Measurements from ENCODE around the gene OGDH. TPM values are rescaled to one million over a fixed set of nuclear protein-coding genes. Genes with fewer than 3 reads are reported as not detected.

OGDH gene
- total RNA-seq, 4 donors from 2014 or later, result 98.6 to 146 (median 127) TPM

DNA sequence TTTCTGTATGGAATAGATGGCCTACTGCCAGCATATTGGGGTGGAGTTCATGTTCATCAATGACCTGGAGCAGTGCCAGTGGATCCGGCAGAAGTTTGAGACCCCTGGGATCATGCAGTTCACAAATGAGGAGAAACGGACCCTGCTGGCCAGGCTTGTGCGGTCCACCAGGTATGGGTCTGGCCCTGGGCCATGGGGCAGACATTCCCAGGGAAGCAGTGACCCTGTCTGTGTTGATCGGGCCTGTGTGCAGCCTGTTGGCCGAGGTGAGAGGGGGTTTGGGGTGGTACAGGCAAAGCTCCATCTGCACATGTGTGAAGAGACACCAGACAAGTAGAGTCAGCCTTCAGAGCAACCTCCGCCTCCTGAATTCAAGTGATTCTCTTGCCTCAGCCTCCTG, 67.3 kb downstream of the OGDH start:
- peak in 1 of 2 donors; percentile 66 for DNase-seq (ENCODE audit: low spot score in 2 of 2)
- Histone ChIP-seq H3K27me3 (no peaks in the 10 kb centered on the region), H3K27ac (no peak overlapping the region), H3K4me3 (no peak overlapping the region), H3K9me3 (no peaks in the 10 kb centered on the region), H3K36me3 (peaks cover 48% of the 10 kb centered on the region), H3K4me1 (peaks cover 10% of the 10 kb centered on the region)
- 93% methylated on average over 4 of the region's 6 CpGs for WGBS
- no peak for TF ChIP-seq POLR2A (IDR thresholded peaks at IDR 0.05)
- no peak for TF ChIP-seq POLR2AphosphoS5 (IDR thresholded peaks at IDR 0.05)
- TF ChIP-seq EP300 (IDR thresholded peaks at IDR 0.05), result no peak
- TF ChIP-seq, protein P1, sequence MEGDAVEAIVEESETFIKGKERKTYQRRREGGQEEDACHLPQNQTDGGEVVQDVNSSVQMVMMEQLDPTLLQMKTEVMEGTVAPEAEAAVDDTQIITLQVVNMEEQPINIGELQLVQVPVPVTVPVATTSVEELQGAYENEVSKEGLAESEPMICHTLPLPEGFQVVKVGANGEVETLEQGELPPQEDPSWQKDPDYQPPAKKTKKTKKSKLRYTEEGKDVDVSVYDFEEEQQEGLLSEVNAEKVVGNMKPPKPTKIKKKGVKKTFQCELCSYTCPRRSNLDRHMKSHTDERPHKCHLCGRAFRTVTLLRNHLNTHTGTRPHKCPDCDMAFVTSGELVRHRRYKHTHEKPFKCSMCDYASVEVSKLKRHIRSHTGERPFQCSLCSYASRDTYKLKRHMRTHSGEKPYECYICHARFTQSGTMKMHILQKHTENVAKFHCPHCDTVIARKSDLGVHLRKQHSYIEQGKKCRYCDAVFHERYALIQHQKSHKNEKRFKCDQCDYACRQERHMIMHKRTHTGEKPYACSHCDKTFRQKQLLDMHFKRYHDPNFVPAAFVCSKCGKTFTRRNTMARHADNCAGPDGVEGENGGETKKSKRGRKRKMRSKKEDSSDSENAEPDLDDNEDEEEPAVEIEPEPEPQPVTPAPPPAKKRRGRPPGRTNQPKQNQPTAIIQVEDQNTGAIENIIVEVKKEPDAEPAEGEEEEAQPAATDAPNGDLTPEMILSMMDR (IDR thresholded peaks at IDR 0.05), result no peak

DNA sequence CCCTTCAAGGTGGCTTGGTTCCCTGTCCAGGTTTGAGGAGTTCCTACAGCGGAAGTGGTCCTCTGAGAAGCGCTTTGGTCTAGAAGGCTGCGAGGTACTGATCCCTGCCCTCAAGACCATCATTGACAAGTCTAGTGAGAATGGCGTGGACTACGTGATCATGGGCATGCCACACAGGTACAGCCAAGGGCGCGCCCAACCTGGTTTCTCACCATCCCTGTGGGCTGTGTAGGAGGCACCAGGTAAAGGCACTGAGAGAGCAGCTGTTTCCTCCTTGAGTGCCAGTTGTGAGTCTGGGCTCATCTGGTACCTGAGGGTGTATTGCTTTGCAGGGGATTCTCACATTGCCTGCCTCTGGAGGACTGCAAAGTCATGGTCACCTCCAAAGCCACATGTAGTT, 68.0 kb downstream of the OGDH start:
- H3K9me3 ChIP-seq, result no peaks in the 10 kb centered on the region
- H3K4me1 ChIP-seq, result peaks cover 16% of the 10 kb centered on the region
- H3K27me3 ChIP-seq, result no peaks in the 10 kb centered on the region
- WGBS, result 98% methylated on average over 7 of the region's 7 CpGs
- DNase-seq (ENCODE audit: low spot score in 2 of 2), result peak in 1 of 2 donors; percentile 55
- H3K36me3 ChIP-seq, result peaks cover 49% of the 10 kb centered on the region
- H3K27ac ChIP-seq, result no peak overlapping the region
- no peak for TF ChIP-seq EP300 (IDR thresholded peaks at IDR 0.05)
- TF ChIP-seq, protein P1 (IDR thresholded peaks at IDR 0.05), result no peak
- TF ChIP-seq POLR2A (IDR thresholded peaks at IDR 0.05), result no peak
- no peak overlapping the region for H3K4me3 ChIP-seq

DNA sequence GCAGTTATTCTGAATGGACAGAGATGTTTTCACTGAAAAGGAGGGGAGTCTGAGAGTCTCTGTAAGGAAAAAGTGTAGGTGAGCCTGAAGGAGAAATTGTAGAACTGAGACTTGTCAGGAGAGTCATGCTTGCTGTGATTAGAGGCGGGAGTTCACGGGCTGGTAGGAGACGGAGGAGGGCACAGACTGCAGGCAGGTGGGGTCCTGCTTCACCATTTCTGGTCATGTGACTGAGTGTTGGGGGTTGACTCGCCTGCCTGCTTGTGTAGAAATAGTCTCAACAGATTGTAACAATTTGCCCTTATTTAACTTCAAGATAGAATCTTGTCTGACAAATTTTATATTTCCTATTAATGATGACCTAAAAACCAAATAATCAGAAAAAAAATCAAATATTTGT, 70.3 kb downstream of the OGDH start:
- TF ChIP-seq POLR2A (IDR thresholded peaks at IDR 0.05) (no peak), EP300 (IDR thresholded peaks at IDR 0.05) (no peak), POLR2AphosphoS5 (IDR thresholded peaks at IDR 0.05) (no peak)
- TF ChIP-seq, protein P1 (IDR thresholded peaks at IDR 0.05), result no peak
- no peak overlapping the region for H3K27ac ChIP-seq
- H3K36me3 ChIP-seq, result peaks cover 62% of the 10 kb centered on the region
- no peaks in the 10 kb centered on the region for H3K27me3 ChIP-seq
- no peaks in the 10 kb centered on the region for H3K9me3 ChIP-seq
- peaks cover 16% of the 10 kb centered on the region for H3K4me1 ChIP-seq
- DNase-seq (ENCODE audit: low spot score in 2 of 2), result no peak
- no peak overlapping the region for H3K4me3 ChIP-seq
- WGBS, result 92% methylated on average over 4 of the region's 4 CpGs

DNA sequence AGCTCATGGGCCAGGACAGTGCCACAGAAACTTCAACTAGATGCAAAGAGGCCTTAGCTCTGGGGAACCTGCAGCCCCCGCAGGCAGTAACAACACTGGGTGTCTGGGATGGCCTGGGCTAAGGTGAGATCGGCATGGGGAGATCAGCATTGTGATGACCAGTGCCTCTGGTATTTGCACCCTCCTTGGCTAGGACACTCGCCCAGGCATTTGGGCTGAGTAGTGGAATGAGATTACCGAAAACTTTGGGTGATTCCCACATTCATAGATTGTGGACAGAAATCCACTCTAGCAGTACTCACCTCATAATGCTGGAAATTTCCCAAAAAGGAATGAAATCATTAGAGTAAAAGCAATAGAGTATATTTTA, 71.7 kb downstream of the OGDH start:
- peaks cover 74% of the 10 kb centered on the region for H3K36me3 ChIP-seq
- H3K4me3 ChIP-seq, result no peak overlapping the region
- no peaks in the 10 kb centered on the region for H3K9me3 ChIP-seq
- peak in 1 of 2 donors; percentile 71 for DNase-seq (ENCODE audit: low spot score in 2 of 2)
- WGBS, result 81% methylated on average over 4 of the region's 4 CpGs
- H3K4me1 ChIP-seq, result peaks cover 16% of the 10 kb centered on the region
- peak overlapping the region; percentile 6 for H3K27ac ChIP-seq
- TF ChIP-seq, protein P1 (IDR thresholded peaks at IDR 0.05), result no peak
- TF ChIP-seq POLR2A (IDR thresholded peaks at IDR 0.05), result no peak
- H3K27me3 ChIP-seq, result no peaks in the 10 kb centered on the region

DNA sequence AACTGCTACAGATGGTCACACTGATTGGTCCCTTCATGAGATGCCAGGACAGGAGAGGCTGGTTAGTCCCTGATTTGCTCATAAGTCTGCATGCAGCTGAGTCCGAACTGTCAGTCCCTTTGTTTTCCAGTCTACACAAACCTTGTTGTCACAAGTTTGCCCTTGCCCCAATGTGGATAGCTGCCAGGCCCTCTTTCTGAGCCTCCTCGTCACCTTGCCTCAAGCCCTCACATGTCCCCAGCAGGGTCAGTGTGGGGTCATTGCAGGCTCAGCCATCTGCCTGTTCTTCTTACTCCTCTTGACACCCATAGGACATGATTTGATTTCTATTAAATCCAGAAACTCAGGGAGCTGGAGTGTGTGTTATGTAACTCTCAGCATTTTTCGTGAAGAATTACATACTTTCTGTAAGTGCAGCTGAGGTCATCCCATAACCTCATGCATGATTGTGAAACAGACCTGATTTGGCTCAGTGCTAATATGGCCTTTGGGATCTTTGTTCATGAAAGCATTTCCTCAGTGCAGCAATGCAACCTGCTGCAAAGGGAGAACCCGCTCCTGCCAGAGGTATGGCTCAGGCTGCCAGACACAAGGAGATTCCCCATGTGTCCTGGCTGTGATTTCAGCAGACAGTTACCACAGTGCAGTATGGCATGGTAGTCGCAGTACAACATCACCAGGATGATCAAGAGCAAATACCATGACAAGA, 72.2 kb downstream of the OGDH start:
- Histone ChIP-seq H3K27ac (peak overlapping the region; percentile 6), H3K9me3 (no peaks in the 10 kb centered on the region), H3K4me3 (no peak overlapping the region), H3K36me3 (peaks cover 75% of the 10 kb centered on the region), H3K4me1 (peaks cover 16% of the 10 kb centered on the region), H3K27me3 (no peaks in the 10 kb centered on the region)
- DNase-seq (ENCODE audit: low spot score in 2 of 2), result peak in 1 of 2 donors; percentile 78
- WGBS, result 34% methylated on average over 5 of the region's 5 CpGs
- TF ChIP-seq POLR2A (IDR thresholded peaks at IDR 0.05), result no peak
- peak in 1 of 3 donors; percentile 22 for TF ChIP-seq POLR2AphosphoS5 (IDR thresholded peaks at IDR 0.05)

DNA sequence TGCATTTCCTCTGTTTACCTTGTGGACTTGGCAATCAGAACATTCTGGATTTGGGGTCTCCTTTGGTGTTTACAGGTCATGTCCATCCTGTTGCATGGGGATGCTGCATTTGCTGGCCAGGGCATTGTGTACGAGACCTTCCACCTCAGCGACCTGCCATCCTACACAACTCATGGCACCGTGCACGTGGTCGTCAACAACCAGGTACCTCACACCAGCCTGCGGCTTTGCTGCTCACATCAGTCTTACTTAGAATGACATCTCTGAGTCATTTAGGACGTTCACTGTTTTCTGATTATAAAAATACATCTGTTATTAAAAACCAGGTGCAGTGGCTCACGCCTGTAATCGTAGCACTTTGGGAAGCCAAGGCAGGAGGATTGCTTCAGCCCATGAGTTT, 75.2 kb downstream of the OGDH start:
- Histone ChIP-seq H3K9me3 (no peaks in the 10 kb centered on the region), H3K36me3 (peaks cover 63% of the 10 kb centered on the region), H3K4me3 (no peak overlapping the region), H3K27ac (no peak overlapping the region), H3K27me3 (no peaks in the 10 kb centered on the region), H3K4me1 (peaks cover 16% of the 10 kb centered on the region)
- TF ChIP-seq EP300 (IDR thresholded peaks at IDR 0.05) (no peak), POLR2A (IDR thresholded peaks at IDR 0.05) (no peak), POLR2AphosphoS5 (IDR thresholded peaks at IDR 0.05) (no peak)
- TF ChIP-seq, protein P1 (IDR thresholded peaks at IDR 0.05), result no peak
- DNase-seq (ENCODE audit: low spot score in 2 of 2), result no peak
- WGBS, result 97% methylated on average over 9 of the region's 9 CpGs

All from suprapubic skin (tissue), 4 donors.